Vagina (tissue), 2 donors: Measurements from ENCODE around the gene ZNF672. TPM values are rescaled to one million over a fixed set of nuclear protein-coding genes. Genes with fewer than 3 reads are reported as not detected.

Experiments used
- DNase-seq, 2 donors: peaks; one replicate each; pipeline ENCODE4 v3.0.0-alpha.2; 2017; ENCODE audit errors: extremely low spot score in 2 of 2
- H3K27ac ChIP-seq: fragments of 200-600 bp; sonication (generic); one replicate; pipeline ENCODE4 v1.5.1; 2019
- H3K27me3 ChIP-seq: fragments of 200-600 bp; sonication (generic); one replicate; pipeline ENCODE4 v1.5.1; 2019
- H3K36me3 ChIP-seq, 2 donors: fragments of 200-600 bp; sonication (generic); one replicate each; pipeline ENCODE4 v1.5.1; 2017 to 2019
- H3K4me1 ChIP-seq: fragments of 200-600 bp; sonication (generic); one replicate; pipeline ENCODE4 v1.5.1; 2019
- H3K4me3 ChIP-seq, 2 donors: fragments of 200-600 bp; sonication (generic); 1 replicate in 1 of 2; 2 replicates in 1 of 2; pipeline ENCODE4 v1.5.1; 2016 to 2019
- H3K9me3 ChIP-seq: fragments of 200-600 bp; sonication (generic); one replicate; pipeline ENCODE4 v1.5.1; 2019
- CTCF ChIP-seq, 3 experiments: fragments of 450-650 bp in 2 of 3; fragments of 200-600 bp in 1 of 3; sonication (generic) in 1 of 3; IDR thresholded peaks; one replicate each; pipeline ENCODE4 v1.5.1; 2017 to 2019; ENCODE audit warnings: antibody characterized with exemption in 3 of 3, mild to moderate bottlenecking in 2 of 3, moderate library complexity in 2 of 3
- POLR2A ChIP-seq, 2 donors: fragments of 450-650 bp; IDR thresholded peaks; one replicate each; pipeline ENCODE4 v1.6.1; 2017; ENCODE audit warnings: antibody characterized with exemption in 2 of 2, mild to moderate bottlenecking in 2 of 2, moderate library complexity in 2 of 2
- POLR2AphosphoS5 ChIP-seq, 2 donors: sonication (generic); formaldehyde crosslinking; IDR thresholded peaks; one replicate each; pipeline ENCODE4 v1.9.0; 2017; ENCODE audit warnings: antibody characterized with exemption in 2 of 2, mild to moderate bottlenecking in 2 of 2, low read depth in 1 of 2; ENCODE audit not compliant: insufficient read depth in 1 of 2
- intact Hi-C: fragments of 100-400 bp; cut with DNase I; formaldehyde crosslinking; loops from one replicate; pipeline ENCODE4 v1.15.1; 2023
- total RNA-seq: library from RNA; depleted of rRNA; stranded (reverse); fragments of >200 nt; gene quantifications from one replicate; pipeline ENCODE4 v1.2.3, GENCODE V29; 2016

ZNF672 gene
- total RNA-seq, 1 donor from 2014 or later: 44.9 TPM

GRCh38 chr1:248813546-248813945, 24.5 kb upstream of the ZNF672 start:
- Histone ChIP-seq H3K27me3 (no peaks in the 10 kb centered on the region), H3K4me1 (peaks cover 21% of the 10 kb centered on the region), H3K9me3 (no peaks in the 10 kb centered on the region), H3K4me3 (no peak overlapping the region), H3K27ac (no peak overlapping the region), H3K36me3 (peaks cover 0 to 46% of the 10 kb centered on the region in 2 donors)
- intact Hi-C loops: no loop called here
- no peak for TF ChIP-seq CTCF (IDR thresholded peaks at IDR 0.05)
- no peak for TF ChIP-seq POLR2AphosphoS5 (IDR thresholded peaks at IDR 0.05; ENCODE audit: insufficient read depth in 1 of 2, low read depth in 1 of 2)
- no peak for TF ChIP-seq POLR2A (IDR thresholded peaks at IDR 0.05)
- DNase-seq: peak in 1 of 2 donors; percentile 43

GRCh38 chr1:248814351-248814750, 23.7 kb upstream of the ZNF672 start:
- Histone ChIP-seq H3K4me1 (peaks cover 29% of the 10 kb centered on the region), H3K36me3 (peaks cover 0 to 46% of the 10 kb centered on the region in 2 donors), H3K9me3 (no peaks in the 10 kb centered on the region), H3K27ac (no peak overlapping the region), H3K4me3 (no peak overlapping the region), H3K27me3 (no peaks in the 10 kb centered on the region)
- TF ChIP-seq POLR2A (IDR thresholded peaks at IDR 0.05): no peak
- TF ChIP-seq CTCF (IDR thresholded peaks at IDR 0.05): no peak
- no peak for TF ChIP-seq POLR2AphosphoS5 (IDR thresholded peaks at IDR 0.05; ENCODE audit: insufficient read depth in 1 of 2, low read depth in 1 of 2)
- intact Hi-C loops: no loop called here
- DNase-seq: peak in 1 of 2 donors; percentile 79

GRCh38 chr1:248815407-248816034, 22.5 kb upstream of the ZNF672 start:
- H3K27ac ChIP-seq: no peak overlapping the region
- H3K27me3 ChIP-seq: no peaks in the 10 kb centered on the region
- DNase-seq: peak in 1 of 2 donors; percentile 34
- no peaks in the 10 kb centered on the region for H3K9me3 ChIP-seq
- no peak for TF ChIP-seq POLR2AphosphoS5 (IDR thresholded peaks at IDR 0.05; ENCODE audit: insufficient read depth in 1 of 2, low read depth in 1 of 2)
- TF ChIP-seq POLR2A (IDR thresholded peaks at IDR 0.05): no peak
- TF ChIP-seq CTCF (IDR thresholded peaks at IDR 0.05): no peak
- H3K36me3 ChIP-seq: peaks cover 0 to 50% of the 10 kb centered on the region in 2 donors
- H3K4me3 ChIP-seq: no peak overlapping the region
- intact Hi-C loops: no loop called here
- H3K4me1 ChIP-seq: peaks cover 23% of the 10 kb centered on the region

GRCh38 chr1:248816042-248816851, 21.8 kb upstream of the ZNF672 start:
- no peaks in the 10 kb centered on the region for H3K9me3 ChIP-seq
- H3K4me1 ChIP-seq: peaks cover 22% of the 10 kb centered on the region
- H3K27ac ChIP-seq: no peak overlapping the region
- no peak overlapping the region for H3K4me3 ChIP-seq
- DNase-seq: peak in 1 of 2 donors; percentile 79
- TF ChIP-seq CTCF (IDR thresholded peaks at IDR 0.05): no peak
- TF ChIP-seq POLR2A (IDR thresholded peaks at IDR 0.05): no peak
- TF ChIP-seq POLR2AphosphoS5 (IDR thresholded peaks at IDR 0.05; ENCODE audit: insufficient read depth in 1 of 2, low read depth in 1 of 2): no peak
- H3K36me3 ChIP-seq: peaks cover 0 to 55% of the 10 kb centered on the region in 2 donors
- H3K27me3 ChIP-seq: no peaks in the 10 kb centered on the region
- intact Hi-C loops: no loop called here

- no peak overlapping the region for H3K4me3 ChIP-seq
- H3K9me3 ChIP-seq: no peaks in the 10 kb centered on the region
- intact Hi-C loops: no loop called here
- H3K4me1 ChIP-seq: peaks cover 25% of the 10 kb centered on the region
- H3K27me3 ChIP-seq: no peaks in the 10 kb centered on the region
- TF ChIP-seq POLR2A (IDR thresholded peaks at IDR 0.05): no peak
- TF ChIP-seq POLR2AphosphoS5 (IDR thresholded peaks at IDR 0.05; ENCODE audit: insufficient read depth in 1 of 2, low read depth in 1 of 2): no peak
- TF ChIP-seq CTCF (IDR thresholded peaks at IDR 0.05): no peak
- H3K27ac ChIP-seq: no peak overlapping the region
- DNase-seq: peak in 1 of 2 donors; percentile 55
- peaks cover 0 to 55% of the 10 kb centered on the region in 2 donors for H3K36me3 ChIP-seq
These were observed 21.0 kb upstream of the ZNF672 start for GRCh38 chr1:248817065-248817464.
